ENCODE measurements around the gene OR2T5. TPM values are rescaled to one million over a fixed set of nuclear protein-coding genes. Genes with fewer than 3 reads are reported as not detected.
"Not testable (repeated sequence)": the region's sequence is repeated elsewhere in the genome, so short reads cannot be mapped to it uniquely, and the experiment has no call there.

OR2T5 gene
- polyA plus RNA-seq (2014; cell fraction: cytosol; rRNA removed) = not detected in 2 replicates
- not detected in 2 replicates for polyA plus RNA-seq (2014; cell fraction: nucleus; rRNA removed)

DNA sequence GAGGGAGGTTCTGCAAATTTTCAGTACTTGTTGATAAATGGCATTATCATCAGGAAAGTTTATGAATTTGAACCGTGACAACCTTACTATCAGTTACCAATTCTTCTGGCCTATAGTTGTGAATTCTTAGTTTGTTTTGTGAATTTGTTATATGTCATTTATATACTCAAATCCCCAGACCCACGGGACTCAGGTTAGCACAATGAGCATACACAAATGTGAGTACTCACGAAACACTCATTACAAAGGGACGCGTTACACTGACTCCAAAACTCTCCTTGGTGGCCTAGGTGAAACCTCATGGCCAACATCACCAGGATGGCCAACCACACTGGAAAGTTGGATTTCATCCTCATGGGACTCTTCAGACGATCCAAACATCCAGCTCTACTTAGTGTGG is at the start of gene OR2T5:
OR2T5 (plus strand) TSS at position 301 of the 400 bp plus-strand sequence; CDS start at position 301, 0 bp downstream.
- DNase-seq (ENCODE audit: low spot score) = not testable (repeated sequence)

DNA sequence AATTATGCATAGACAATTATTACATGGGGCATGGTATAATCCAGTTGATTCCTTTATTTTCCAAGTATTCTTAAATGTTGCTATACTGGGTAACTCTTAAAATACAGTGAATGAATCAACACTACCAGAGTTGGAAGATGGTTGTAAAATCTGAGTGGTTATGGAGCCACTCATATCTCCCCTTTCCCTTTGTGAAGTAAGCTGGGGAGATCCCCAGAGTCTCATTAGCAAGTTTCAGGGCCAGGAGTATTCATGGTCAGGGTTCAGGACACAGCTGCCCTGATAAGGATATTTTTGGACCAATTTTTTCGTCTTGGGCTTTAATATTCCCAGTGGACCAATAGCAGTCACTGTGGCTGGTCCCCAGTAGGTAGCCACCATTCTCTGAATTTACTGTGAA is 49.7 kb upstream of the OR2T5 start:
- not testable (repeated sequence) for DNase-seq (ENCODE audit: low spot score)

DNA sequence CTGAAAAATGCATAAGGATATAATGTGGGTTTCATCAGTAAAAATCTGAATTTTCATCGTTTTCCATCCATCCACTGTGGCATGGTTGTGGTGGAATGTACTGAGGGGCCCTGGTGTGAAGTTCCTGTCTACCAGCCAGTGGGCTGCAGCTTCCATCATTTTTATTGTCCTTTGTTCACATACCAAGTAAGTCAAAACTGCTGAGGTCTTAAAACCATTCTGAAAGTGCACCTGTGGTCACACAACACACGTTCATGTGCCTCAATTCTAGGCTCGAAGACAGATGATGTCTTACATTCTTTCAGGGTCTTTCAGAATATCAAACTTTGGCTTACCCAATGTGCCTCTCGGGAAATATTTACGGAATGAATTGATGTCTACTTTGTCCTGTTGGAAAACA is 49.1 kb upstream of the OR2T5 start:
- DNase-seq (ENCODE audit: low spot score) = not testable (repeated sequence)

DNA sequence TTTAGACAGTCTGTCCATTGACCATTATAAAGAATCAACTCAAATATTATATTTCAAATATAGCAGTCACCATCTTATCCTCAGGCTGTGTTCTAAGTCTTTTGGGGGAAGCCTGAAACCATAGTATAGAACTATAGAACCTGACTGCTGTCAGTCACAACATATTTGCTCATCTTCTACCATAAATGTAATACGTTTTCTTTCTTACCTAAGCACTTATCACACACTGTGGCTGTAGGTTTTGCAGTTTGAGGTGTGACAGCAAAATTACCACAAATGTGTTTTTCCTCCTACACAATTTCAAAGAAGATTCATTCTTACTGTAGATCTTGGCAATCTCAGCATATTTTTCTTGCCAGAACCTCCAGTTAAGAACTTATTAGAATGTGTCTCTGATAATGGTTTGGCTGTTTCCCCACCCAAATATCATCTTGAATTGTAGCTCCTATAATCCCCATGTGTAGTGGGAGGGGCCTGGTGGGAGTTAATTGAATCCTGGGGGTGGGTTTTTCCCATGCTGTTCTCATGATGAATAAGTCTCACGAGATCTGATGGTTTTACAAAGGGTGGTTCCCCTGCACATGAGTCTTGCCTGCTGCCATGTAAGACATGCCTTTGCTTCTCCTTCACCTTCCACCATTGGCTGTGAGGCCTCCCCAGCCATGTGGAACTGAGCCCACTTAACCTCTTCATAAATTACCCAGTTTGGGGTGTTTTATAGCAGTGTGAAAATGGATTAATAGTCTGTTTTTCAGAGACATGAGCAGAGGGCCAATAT is 45.7 kb upstream of the OR2T5 start:
- not testable (repeated sequence) for DNase-seq (ENCODE audit: low spot score)

DNA sequence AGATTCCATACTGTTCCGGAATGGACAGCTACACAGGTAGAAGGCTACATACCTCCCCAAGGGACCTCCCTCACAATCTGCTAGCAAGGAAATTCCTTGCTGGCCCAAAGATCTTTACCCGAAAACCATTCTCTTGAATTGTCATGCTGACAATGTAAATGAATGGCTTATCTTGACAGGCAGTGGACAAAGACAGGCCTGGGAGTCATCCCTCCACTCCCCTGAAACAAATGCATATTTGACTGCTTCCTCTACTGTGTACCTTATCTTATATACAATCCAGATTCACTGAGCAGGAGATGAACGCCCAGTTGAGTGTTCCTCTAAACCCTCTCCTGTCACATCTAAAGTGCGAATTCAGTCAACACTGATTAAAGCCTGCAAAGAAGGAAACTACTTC is 43.8 kb upstream of the OR2T5 start:
- not testable (repeated sequence) for DNase-seq (ENCODE audit: low spot score)

DNA sequence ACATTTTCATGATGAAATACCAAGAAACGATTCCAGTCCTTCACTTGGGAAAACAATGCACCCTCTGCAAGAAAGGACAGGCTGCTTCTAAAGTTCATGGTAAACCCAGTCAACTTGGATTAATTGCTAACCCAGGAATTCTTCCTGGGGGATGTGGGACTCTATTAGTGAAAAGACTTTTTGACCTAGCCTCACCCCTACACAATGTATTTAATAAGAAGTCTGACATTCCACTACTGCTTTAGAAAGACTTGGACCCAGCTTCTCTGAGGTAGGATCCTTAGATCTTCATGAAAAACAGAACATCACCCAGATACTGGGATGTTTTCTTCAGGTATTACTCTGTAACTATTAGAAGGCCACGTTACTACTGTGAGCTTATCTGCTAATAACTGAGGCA is 43.0 kb upstream of the OR2T5 start, which contains the start of gene OR2T2:
OR2T2 (plus strand) TSS at position 239 of the 400 bp plus-strand sequence. CDS start 7,161 bp downstream, outside the sequence.
- DNase-seq (ENCODE audit: low spot score) = not testable (repeated sequence)

DNA sequence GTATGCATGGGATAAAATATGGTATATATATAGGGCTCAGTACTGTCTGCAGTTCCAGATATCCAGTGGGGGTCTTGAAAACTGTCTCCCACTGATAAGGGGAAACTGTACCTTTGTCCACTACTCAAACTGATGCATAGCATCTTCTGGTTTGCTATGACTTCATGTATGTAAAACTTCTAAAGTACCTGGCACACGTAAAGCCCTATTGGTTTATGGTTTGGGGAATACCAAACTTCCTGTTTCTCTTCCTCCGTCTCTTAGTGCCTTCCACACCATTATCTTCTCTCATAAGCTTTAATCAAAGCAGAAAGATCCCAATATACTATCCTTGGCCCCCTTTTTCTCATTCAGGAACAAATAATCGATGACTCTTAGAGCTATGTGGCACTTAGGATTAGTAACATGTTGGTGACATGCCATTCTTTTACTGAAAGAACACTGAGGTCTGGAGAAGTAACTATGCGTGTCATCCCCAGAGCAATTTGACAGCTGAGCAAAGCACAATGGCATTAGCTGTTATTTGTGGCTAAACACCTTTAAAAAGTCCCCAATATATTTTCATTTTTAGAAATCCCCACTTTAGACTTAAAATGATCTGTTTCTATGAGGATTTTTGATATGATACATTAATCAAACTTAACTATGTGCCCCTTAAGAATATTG is 39.8 kb upstream of the OR2T5 start:
- DNase-seq (ENCODE audit: low spot score) = not testable (repeated sequence)

GRCh38 chr1:248449821-248450465 is 38.4 kb upstream of the OR2T5 start:
- not testable (repeated sequence) for DNase-seq (ENCODE audit: low spot score)

DNA sequence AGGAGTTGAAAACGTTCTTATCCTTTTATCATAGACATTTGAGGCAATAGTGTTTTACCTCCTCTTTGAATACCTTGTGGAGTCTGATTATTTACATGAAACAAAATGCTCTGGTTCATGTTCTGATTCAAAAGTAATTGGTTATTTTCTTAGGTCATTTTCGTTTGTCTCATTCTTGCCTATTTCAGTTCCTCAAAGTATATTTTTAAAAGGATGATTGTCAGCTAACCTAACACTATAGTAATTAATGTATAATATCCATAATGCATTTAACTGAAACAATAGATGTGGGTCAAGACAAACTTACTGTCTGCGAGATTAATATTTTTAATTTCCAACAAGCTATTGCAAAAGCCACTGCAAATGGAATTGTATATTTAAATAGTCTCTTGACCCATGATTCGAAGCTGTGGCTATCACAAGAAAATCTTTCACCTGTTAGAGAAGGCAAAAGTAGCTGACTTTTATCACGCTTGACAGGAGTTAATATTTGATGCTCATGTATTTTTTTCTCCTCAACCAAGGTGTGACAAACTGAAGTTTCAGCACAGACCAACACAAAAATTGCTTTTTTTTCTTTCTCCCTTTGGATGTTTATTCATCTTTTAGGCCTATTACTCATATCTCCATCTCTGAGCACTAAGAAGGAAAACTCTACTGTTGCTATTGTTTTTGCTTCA is 37.8 kb upstream of the OR2T5 start:
- DNase-seq (ENCODE audit: low spot score) = not testable (repeated sequence)

DNA sequence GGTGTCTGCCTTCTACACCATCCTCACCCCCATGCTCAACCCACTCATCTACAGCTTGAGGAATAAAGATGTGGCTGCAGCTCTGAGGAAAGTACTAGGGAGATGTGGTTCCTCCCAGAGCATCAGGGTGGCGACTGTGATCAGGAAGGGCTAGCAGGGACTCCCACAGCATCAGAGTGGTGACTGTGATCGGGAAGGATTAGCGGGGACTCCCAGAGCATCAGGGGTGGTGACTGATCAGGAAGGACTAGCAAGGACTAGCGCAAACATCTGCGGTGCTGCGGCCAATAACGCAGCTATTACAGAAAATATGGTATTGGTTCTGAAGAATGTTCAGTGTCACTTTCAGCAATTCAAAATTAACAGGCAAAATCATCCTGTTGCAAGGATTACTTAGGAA is 34.8 kb upstream of the OR2T5 start:
- DNase-seq (ENCODE audit: low spot score) = not testable (repeated sequence)

DNA sequence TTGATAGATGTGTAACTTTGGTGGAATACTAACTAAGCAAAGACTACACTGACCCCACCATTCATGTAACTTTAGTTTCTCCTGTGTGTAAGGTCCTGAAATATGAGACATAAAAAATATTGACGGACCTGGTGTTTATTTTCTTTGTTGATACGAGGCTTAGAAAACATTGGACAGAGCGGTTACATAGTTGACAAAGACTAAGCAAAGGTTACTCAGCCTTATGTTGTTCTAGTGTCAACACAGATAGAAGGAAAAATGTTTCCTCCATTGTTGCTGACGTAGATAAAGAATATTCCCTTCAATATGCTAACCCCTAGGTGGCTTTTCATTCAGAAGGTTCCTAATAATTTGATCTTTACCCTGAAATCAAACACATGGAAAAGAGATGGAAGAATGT is 33.3 kb upstream of the OR2T5 start:
- not testable (repeated sequence) for DNase-seq (ENCODE audit: low spot score)

DNA sequence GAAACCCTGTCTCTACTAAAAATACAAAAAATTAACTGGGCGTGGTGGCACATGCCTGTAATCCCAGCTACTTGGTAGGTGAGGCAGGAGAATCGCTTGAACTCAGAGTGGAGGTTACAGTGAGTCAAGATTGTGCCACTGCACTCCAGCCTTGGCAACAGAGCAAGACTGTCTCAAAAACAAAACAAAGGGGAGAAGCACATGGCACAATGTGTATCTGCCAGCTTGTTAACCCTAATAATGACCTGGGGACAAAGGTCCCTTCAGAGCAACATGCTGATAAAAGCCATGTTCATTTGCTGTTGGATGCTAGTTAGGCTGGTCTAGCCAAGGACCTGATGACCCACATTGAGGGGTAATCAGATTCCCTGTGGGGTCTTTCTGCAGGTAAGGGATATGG is 31.8 kb upstream of the OR2T5 start:
- not testable (repeated sequence) for DNase-seq (ENCODE audit: low spot score)

- DNase-seq (ENCODE audit: low spot score) = not testable (repeated sequence)
These were observed 29.3 kb upstream of the OR2T5 start for GRCh38 chr1:248459117-248459516.

- no peak for DNase-seq (ENCODE audit: low spot score)
These were observed 17.2 kb upstream of the OR2T5 start for GRCh38 chr1:248471154-248471553.

DNA sequence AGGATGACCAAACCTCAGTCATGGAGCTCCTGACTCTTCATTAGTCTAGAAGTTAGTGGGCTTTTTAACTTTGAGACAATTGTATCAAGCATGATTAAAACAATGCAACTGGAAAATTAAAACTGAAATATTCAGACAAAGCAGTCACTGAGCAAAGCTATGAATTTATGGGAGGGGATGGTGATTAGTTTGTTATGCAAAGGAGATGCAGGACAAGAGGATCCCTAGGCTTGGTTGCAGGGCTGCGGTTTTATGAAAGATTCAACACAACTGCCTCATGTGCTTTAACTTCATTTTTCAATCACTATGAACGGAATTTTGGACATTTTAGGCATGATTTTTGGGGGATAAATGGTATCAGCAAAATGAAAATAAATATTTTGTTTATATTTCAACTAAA is 16.3 kb upstream of the OR2T5 start:
- DNase-seq (ENCODE audit: low spot score) = not testable (repeated sequence)

GRCh38 chr1:248473051-248473450 is 15.3 kb upstream of the OR2T5 start, which contains the start of gene OR2T3:
OR2T3 (plus strand) TSS chr1:248473351; CDS start chr1:248473351, 0 bp downstream.
- not testable (repeated sequence) for DNase-seq (ENCODE audit: low spot score)

DNA sequence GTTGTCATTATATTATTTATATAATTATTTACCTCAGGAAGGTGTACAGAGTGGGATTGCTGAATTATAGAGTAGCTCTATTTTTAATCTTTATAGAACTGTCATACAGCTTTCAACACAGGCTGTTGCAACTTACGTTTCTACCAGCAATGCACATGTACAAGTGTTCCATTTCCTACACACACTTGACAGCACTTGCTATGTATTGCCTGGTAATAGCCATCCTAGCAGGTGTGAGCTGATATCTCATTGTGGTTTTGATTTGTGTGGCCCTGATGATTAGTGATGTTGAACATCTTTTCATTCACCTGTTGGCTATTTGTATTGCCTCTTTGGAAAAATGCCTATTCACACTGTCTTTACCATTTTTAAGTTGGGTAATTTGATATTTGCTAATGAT is 12.7 kb upstream of the OR2T5 start:
- not testable (repeated sequence) for DNase-seq (ENCODE audit: low spot score)

DNA sequence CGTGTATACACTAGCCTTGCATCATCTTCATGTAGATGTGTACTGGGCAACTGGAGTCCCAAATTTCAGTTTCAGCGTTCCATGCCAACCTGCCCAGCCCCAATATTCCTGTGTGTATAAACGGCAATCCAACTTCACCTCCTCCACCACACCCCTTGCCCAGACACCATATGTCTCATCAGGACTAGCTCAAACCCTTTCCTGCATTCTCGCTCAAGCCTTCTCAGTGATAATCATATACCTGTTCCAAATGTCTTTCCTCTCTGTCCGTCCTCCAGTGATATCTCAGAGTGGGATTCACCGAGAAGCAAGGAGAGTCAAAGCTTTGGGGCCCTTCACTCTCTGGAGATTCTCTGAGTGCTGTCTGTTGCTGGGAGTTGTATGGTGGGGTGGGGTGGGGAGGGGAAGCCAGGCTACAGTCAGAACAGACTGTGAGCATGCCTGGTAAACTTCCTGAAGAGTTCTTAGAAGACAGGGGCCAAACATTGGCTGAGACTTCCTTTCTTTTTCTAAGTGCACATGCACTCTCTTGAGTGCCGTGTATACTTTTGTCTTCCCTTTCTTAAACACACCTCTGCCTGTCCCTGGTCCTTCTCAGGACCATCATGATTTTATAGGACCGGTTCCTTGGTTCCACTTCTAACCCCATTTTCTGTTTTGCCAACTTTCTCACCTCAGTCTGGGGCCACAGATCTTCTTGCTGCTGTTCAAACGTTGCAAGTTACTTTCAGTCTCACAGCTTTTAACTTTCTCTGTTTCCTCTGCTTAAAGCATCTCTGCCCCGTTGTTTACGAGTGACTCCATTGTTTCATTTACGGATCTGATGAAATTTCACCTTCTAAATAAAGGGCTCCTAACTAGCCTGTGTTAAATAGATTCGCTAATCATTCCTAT is 6.5 kb upstream of the OR2T5 start:
- not testable (repeated sequence) for DNase-seq (ENCODE audit: low spot score)

DNA sequence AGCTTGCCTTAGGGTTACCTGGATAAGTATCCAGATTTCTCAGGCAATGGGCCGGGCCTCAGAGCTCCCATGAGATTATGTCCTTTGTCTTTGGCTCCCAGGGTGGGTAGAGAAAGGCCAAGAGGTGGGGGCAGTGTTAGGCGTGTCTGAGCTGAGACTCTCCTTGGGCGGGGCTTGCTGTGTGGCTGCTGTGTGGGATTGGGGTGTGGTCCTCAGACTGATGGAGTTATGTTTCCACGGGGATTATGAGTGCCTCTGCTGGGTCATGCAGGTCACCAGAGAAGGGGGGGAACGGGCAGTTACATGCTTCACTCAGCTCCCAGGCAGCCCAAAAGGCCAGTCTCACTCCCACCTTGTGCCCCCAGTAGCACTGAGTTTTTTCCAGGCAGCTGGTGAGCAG is 8.3 kb downstream of the OR2T5 start:
- DNase-seq (ENCODE audit: low spot score) = not testable (repeated sequence)
